ENCODE measurements around the gene MUSTN1. TPM values are rescaled to one million over a fixed set of nuclear protein-coding genes. Genes with fewer than 3 reads are reported as not detected.

MUSTN1 gene
- total and polyA plus RNA-seq, 2 of the 13 experiments (the other 11 are each of a cell fraction or from before 2014, with no cell fraction given) = 0.84 to 1.4 TPM

DNA sequence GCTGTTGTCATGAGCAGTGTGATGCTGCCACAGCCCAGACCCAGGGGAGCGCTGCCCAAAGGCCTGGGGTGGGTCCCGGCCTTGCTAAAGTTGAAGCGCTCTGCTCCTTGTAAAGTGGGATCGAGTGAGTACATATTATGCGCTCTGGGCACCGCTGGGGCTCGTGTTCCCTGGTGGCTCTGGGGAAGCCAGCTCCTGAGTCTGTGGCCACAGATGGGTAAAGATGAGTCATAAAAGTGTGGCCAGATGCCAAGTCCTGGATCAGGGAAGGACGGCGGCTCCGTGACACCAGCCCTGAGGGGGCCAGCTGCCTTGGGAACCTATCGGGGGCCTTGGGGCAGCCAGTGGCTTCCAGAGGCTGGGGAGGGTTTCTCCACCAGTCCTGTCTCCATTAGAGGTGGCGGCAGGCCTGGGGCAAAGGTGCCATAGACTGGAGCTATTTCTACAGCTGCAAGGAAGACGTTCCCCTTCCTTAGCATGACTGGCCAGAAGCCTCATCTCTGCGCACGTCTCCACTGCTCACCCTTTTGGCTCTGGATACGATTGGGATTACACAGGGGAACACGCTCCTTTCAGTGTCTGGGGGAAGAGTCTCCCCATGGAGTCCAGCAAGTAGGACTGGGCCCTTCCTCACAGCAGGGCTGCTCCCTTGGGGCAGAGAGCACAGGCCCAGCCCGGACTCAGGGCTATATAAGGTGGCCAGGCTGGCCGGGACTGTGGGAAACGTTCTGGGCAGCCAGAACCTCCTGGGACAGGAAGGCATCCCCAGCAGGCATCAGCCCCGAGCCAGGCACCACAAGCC is 3.1 kb downstream of the MUSTN1 start (continued):
- TF ChIP-seq, protein P1, sequence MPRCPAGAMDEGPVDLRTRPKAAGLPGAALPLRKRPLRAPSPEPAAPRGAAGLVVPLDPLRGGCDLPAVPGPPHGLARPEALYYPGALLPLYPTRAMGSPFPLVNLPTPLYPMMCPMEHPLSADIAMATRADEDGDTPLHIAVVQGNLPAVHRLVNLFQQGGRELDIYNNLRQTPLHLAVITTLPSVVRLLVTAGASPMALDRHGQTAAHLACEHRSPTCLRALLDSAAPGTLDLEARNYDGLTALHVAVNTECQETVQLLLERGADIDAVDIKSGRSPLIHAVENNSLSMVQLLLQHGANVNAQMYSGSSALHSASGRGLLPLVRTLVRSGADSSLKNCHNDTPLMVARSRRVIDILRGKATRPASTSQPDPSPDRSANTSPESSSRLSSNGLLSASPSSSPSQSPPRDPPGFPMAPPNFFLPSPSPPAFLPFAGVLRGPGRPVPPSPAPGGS (CRISPR knock-in tag; IDR thresholded peaks at IDR 0.05) = peak; percentile 58; the same call in 1 of the 2 replicates
- TF ChIP-seq, protein P2, sequence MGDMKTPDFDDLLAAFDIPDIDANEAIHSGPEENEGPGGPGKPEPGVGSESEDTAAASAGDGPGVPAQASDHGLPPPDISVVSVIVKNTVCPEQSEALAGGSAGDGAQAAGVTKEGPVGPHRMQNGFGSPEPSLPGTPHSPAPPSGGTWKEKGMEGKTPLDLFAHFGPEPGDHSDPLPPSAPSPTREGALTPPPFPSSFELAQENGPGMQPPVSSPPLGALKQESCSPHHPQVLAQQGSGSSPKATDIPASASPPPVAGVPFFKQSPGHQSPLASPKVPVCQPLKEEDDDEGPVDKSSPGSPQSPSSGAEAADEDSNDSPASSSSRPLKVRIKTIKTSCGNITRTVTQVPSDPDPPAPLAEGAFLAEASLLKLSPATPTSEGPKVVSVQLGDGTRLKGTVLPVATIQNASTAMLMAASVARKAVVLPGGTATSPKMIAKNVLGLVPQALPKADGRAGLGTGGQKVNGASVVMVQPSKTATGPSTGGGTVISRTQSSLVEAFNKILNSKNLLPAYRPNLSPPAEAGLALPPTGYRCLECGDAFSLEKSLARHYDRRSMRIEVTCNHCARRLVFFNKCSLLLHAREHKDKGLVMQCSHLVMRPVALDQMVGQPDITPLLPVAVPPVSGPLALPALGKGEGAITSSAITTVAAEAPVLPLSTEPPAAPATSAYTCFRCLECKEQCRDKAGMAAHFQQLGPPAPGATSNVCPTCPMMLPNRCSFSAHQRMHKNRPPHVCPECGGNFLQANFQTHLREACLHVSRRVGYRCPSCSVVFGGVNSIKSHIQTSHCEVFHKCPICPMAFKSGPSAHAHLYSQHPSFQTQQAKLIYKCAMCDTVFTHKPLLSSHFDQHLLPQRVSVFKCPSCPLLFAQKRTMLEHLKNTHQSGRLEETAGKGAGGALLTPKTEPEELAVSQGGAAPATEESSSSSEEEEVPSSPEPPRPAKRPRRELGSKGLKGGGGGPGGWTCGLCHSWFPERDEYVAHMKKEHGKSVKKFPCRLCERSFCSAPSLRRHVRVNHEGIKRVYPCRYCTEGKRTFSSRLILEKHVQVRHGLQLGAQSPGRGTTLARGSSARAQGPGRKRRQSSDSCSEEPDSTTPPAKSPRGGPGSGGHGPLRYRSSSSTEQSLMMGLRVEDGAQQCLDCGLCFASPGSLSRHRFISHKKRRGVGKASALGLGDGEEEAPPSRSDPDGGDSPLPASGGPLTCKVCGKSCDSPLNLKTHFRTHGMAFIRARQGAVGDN (CRISPR knock-in tag; IDR thresholded peaks at IDR 0.05) = peak; percentile 55
- TF ChIP-seq ZKSCAN5 (CRISPR knock-in tag; IDR thresholded peaks at IDR 0.05) = no peak
- peak; percentile 64 for TF ChIP-seq ZNF883 (CRISPR knock-in tag; IDR thresholded peaks at IDR 0.05; ENCODE audit: not compliant biosample characterization)
- TF ChIP-seq CENPX (CRISPR knock-in tag; IDR thresholded peaks at IDR 0.05) = no peak
- no peak for TF ChIP-seq JUN (CRISPR knock-in tag; IDR thresholded peaks at IDR 0.05)
- TF ChIP-seq CCAR2 (optimal IDR thresholded peaks at IDR 0.05; ENCODE audit: low read depth, low read length) = no peak
- TF ChIP-seq, protein P3, sequence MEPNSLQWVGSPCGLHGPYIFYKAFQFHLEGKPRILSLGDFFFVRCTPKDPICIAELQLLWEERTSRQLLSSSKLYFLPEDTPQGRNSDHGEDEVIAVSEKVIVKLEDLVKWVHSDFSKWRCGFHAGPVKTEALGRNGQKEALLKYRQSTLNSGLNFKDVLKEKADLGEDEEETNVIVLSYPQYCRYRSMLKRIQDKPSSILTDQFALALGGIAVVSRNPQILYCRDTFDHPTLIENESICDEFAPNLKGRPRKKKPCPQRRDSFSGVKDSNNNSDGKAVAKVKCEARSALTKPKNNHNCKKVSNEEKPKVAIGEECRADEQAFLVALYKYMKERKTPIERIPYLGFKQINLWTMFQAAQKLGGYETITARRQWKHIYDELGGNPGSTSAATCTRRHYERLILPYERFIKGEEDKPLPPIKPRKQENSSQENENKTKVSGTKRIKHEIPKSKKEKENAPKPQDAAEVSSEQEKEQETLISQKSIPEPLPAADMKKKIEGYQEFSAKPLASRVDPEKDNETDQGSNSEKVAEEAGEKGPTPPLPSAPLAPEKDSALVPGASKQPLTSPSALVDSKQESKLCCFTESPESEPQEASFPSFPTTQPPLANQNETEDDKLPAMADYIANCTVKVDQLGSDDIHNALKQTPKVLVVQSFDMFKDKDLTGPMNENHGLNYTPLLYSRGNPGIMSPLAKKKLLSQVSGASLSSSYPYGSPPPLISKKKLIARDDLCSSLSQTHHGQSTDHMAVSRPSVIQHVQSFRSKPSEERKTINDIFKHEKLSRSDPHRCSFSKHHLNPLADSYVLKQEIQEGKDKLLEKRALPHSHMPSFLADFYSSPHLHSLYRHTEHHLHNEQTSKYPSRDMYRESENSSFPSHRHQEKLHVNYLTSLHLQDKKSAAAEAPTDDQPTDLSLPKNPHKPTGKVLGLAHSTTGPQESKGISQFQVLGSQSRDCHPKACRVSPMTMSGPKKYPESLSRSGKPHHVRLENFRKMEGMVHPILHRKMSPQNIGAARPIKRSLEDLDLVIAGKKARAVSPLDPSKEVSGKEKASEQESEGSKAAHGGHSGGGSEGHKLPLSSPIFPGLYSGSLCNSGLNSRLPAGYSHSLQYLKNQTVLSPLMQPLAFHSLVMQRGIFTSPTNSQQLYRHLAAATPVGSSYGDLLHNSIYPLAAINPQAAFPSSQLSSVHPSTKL (CRISPR knock-in tag; IDR thresholded peaks at IDR 0.05) = peak; percentile 25; the same call in 1 of the 2 replicates
- no peak for TF ChIP-seq CREB1 (IDR thresholded peaks at IDR 0.05)
- TF ChIP-seq CREB1 (CRISPR knock-in tag; IDR thresholded peaks at IDR 0.05) = no peak
- no peak; the same call in 1 of the 2 replicates for TF ChIP-seq ZNF263 (CRISPR knock-in tag; IDR thresholded peaks at IDR 0.05)
- TF ChIP-seq ZNF629 (CRISPR knock-in tag; conservative IDR thresholded peaks at IDR 0.05) = peak; percentile 46; the same call in 1 of the 2 replicates
- TF ChIP-seq FOXK1 (CRISPR knock-in tag; IDR thresholded peaks at IDR 0.05; ENCODE audit: borderline replicate concordance, low read depth) = no peak
- TF ChIP-seq, protein P4, sequence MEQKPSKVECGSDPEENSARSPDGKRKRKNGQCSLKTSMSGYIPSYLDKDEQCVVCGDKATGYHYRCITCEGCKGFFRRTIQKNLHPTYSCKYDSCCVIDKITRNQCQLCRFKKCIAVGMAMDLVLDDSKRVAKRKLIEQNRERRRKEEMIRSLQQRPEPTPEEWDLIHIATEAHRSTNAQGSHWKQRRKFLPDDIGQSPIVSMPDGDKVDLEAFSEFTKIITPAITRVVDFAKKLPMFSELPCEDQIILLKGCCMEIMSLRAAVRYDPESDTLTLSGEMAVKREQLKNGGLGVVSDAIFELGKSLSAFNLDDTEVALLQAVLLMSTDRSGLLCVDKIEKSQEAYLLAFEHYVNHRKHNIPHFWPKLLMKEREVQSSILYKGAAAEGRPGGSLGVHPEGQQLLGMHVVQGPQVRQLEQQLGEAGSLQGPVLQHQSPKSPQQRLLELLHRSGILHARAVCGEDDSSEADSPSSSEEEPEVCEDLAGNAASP (CRISPR knock-in tag; IDR thresholded peaks at IDR 0.05; ENCODE audit: borderline replicate concordance) = no peak
- peak; percentile 48 for TF ChIP-seq GATAD2A (CRISPR knock-in tag; IDR thresholded peaks at IDR 0.05)
- TF ChIP-seq RARA (CRISPR knock-in tag; IDR thresholded peaks at IDR 0.05) = 0 out of 2 replicates have a peak, but pooled peaks have one; percentile 14
- 0 out of 2 replicates have a peak, but pooled peaks have one; percentile 26 for TF ChIP-seq ZNF598 (CRISPR knock-in tag; IDR thresholded peaks at IDR 0.05; ENCODE audit: borderline replicate concordance)
- TF ChIP-seq SOX13 (IDR thresholded peaks at IDR 0.05) = no peak
- TF ChIP-seq SOX13 (CRISPR knock-in tag; conservative IDR thresholded peaks at IDR 0.05 in 1 of 2, IDR thresholded peaks at IDR 0.05 in 1 of 2) = peak in 1 of 2 experiments; percentile 16; a peak in 1 of 4 replicates
